K562 (cell line): ENCODE data around the gene IQCN. TPM values are rescaled to one million over a fixed set of nuclear protein-coding genes. Genes with fewer than 3 reads are reported as not detected.

Source experiments
- BCOR ChIP-seq: fragments of 450-650 bp; IDR thresholded peaks from 2 replicates; pipeline ENCODE4 v1.6.1; 2016
- E2F4 ChIP-seq: sonication (generic); formaldehyde crosslinking; IDR thresholded peaks from 2 replicates; pipeline ENCODE4 v1.8.0; 2022; ENCODE audit warnings: mild to moderate bottlenecking, low read depth, missing genetic modification reagents
- E2F6 ChIP-seq, 2 experiments: IDR thresholded peaks; 2 replicates each; pipeline ENCODE4 v1.6.1; 2011; ENCODE audit warnings: borderline replicate concordance in 1 of 2, control low read depth in 1 of 2, low read depth in 1 of 2, low read length in 1 of 2, mild to moderate bottlenecking in 1 of 2, mixed read lengths in 1 of 2, moderate library complexity in 1 of 2; ENCODE audit not compliant: insufficient read depth in 1 of 2, insufficient read length in 1 of 2, poor library complexity in 1 of 2, severe bottlenecking in 1 of 2; ENCODE audit errors: extremely low read depth in 1 of 2
- FOXP1 ChIP-seq: sonication (generic); formaldehyde crosslinking; IDR thresholded peaks from 2 replicates; pipeline ENCODE4 v1.8.0; 2022; ENCODE audit warnings: mild to moderate bottlenecking, missing genetic modification reagents
- KAT7 ChIP-seq: sonication (generic); formaldehyde crosslinking; IDR thresholded peaks from 2 replicates; pipeline ENCODE4 v1.8.0; 2022; ENCODE audit warnings: missing genetic modification reagents, mild to moderate bottlenecking, borderline replicate concordance
- MAFK ChIP-seq: IDR thresholded peaks from 2 replicates; pipeline ENCODE4 v1.6.1; 2011; ENCODE audit warnings: low read length, improper control_type of control experiment
- MAZ ChIP-seq, 2 experiments: fragments of 450-650 bp in 1 of 2; sonication (generic) in 1 of 2; formaldehyde crosslinking; IDR thresholded peaks in 1 of 2; conservative IDR thresholded peaks in 1 of 2; 2 replicates each; pipeline versions ENCODE4 v1.4.0 to v1.5.0; 2020; ENCODE audit warnings: mild to moderate bottlenecking in 1 of 2, missing genetic modification reagents in 1 of 2
- PHF20 ChIP-seq: fragments of 450-650 bp; IDR thresholded peaks from 2 replicates; pipeline ENCODE4 v1.6.1; 2018; ENCODE audit not compliant: partially characterized antibody
- POLR2A ChIP-seq: fragments of 450-650 bp; conservative IDR thresholded peaks from 2 replicates; pipeline ENCODE4 v1.6.1; 2016
- SMARCA5 ChIP-seq: fragments of 450-650 bp; IDR thresholded peaks from 2 replicates; pipeline ENCODE4 v1.6.1; 2016
- SP1 ChIP-seq: sonication (generic); formaldehyde crosslinking; IDR thresholded peaks from 2 replicates; pipeline ENCODE4 v1.8.1; 2022; ENCODE audit warnings: mild to moderate bottlenecking, missing genetic modification reagents
- TAF7 ChIP-seq: fragments of 450-650 bp; IDR thresholded peaks from 2 replicates; pipeline ENCODE4 v1.6.1; 2016; ENCODE audit warnings: missing genetic modification characterization, missing compliant biosample characterization
- polyA plus RNA-seq, 8 experiments: library from polyadenylated mRNA; depleted of rRNA in 4 of 8; stranded (reverse) in 5 of 8; unstranded in 3 of 8; fragments of >200 nt; fragmentation: Nextera tagmentation in 2 of 8; fragmentation: Illumina TruSeq in 1 of 8; extraction: Ambion mirVana in 2 of 8; extraction: Trizol in 1 of 8; gene quantifications; 2 replicates each; pipeline versions ENCODE4 v1.2.1 to v1.2.3, GENCODE V29; 2011 to 2014; ENCODE audit warnings: inconsistent platforms in 1 of 8, missing spikeins in 1 of 8
- total RNA-seq, 7 experiments: library from RNA; depleted of rRNA in 6 of 7; stranded (reverse); fragments of >200 nt in 6 of 7; fragmentation: Illumina TruSeq in 2 of 7; extraction: Trizol in 2 of 7; gene quantifications; 2 replicates each; pipeline versions ENCODE4 v1.2.1 to v1.2.3, GENCODE V29; 2011 to 2021; ENCODE audit warnings: low replicate concordance in 1 of 7
- TF ChIP-seq, protein P1 (sequence below): sonication (generic); formaldehyde crosslinking; IDR thresholded peaks from 2 replicates; pipeline ENCODE4 v1.8.0; 2023; ENCODE audit warnings: missing genetic modification reagents, mild to moderate bottlenecking, borderline replicate concordance

Gene IQCN
- total and polyA plus RNA-seq, 9 of the 15 experiments (the other 6 are each of a cell fraction or from before 2014, with no cell fraction given): 0.01 to 0.07 (median 0.04) TPM; not detected in 3

GRCh38 chr19:18278521-18279265 lies 4.4 kb upstream of the IQCN start (continued):
- TF ChIP-seq TAF7 (no peak), SMARCA5 (peak; percentile 92), PHF20 (peak; percentile 20), BCOR (peak; percentile 95), MAZ (CRISPR knock-in tag; conservative IDR thresholded peaks at IDR 0.05 in 1 of 2, IDR thresholded peaks at IDR 0.05 in 1 of 2) (no peak), POLR2A (peak; percentile 32), KAT7 (CRISPR knock-in tag) (0 out of 2 replicates have a peak, but pooled peaks have one; percentile 20), SP1 (peak; percentile 38), E2F4 (CRISPR knock-in tag) (0 out of 2 replicates have a peak, but pooled peaks have one; percentile 31), MAFK (no peak), E2F6 (IDR thresholded peaks at IDR 0.05; ENCODE audit: borderline replicate concordance in 1 of 2, extremely low read depth in 1 of 2, insufficient read depth in 1 of 2, insufficient read length in 1 of 2, low read depth in 1 of 2, low read length in 1 of 2, poor library complexity in 1 of 2, severe bottlenecking in 1 of 2) (no peak), FOXP1 (peak; percentile 38; the same call in 1 of the 2 replicates)
- TF ChIP-seq, protein P1, sequence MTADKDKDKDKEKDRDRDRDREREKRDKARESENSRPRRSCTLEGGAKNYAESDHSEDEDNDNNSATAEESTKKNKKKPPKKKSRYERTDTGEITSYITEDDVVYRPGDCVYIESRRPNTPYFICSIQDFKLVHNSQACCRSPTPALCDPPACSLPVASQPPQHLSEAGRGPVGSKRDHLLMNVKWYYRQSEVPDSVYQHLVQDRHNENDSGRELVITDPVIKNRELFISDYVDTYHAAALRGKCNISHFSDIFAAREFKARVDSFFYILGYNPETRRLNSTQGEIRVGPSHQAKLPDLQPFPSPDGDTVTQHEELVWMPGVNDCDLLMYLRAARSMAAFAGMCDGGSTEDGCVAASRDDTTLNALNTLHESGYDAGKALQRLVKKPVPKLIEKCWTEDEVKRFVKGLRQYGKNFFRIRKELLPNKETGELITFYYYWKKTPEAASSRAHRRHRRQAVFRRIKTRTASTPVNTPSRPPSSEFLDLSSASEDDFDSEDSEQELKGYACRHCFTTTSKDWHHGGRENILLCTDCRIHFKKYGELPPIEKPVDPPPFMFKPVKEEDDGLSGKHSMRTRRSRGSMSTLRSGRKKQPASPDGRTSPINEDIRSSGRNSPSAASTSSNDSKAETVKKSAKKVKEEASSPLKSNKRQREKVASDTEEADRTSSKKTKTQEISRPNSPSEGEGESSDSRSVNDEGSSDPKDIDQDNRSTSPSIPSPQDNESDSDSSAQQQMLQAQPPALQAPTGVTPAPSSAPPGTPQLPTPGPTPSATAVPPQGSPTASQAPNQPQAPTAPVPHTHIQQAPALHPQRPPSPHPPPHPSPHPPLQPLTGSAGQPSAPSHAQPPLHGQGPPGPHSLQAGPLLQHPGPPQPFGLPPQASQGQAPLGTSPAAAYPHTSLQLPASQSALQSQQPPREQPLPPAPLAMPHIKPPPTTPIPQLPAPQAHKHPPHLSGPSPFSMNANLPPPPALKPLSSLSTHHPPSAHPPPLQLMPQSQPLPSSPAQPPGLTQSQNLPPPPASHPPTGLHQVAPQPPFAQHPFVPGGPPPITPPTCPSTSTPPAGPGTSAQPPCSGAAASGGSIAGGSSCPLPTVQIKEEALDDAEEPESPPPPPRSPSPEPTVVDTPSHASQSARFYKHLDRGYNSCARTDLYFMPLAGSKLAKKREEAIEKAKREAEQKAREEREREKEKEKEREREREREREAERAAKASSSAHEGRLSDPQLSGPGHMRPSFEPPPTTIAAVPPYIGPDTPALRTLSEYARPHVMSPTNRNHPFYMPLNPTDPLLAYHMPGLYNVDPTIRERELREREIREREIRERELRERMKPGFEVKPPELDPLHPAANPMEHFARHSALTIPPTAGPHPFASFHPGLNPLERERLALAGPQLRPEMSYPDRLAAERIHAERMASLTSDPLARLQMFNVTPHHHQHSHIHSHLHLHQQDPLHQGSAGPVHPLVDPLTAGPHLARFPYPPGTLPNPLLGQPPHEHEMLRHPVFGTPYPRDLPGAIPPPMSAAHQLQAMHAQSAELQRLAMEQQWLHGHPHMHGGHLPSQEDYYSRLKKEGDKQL (CRISPR knock-in tag): 0 out of 2 replicates have a peak, but pooled peaks have one; percentile 65
